D341Med (cell line): ENCODE data around the gene TMCO4.
A peak's percentile ranks its signal among the peaks of the same experiment; 100 is the strongest.

Source experiments
- DNase-seq: peaks from one replicate; pipeline ENCODE4 v3.0.0; 2012; ENCODE audit warnings: low spot score

The TMCO4 gene

DNA sequence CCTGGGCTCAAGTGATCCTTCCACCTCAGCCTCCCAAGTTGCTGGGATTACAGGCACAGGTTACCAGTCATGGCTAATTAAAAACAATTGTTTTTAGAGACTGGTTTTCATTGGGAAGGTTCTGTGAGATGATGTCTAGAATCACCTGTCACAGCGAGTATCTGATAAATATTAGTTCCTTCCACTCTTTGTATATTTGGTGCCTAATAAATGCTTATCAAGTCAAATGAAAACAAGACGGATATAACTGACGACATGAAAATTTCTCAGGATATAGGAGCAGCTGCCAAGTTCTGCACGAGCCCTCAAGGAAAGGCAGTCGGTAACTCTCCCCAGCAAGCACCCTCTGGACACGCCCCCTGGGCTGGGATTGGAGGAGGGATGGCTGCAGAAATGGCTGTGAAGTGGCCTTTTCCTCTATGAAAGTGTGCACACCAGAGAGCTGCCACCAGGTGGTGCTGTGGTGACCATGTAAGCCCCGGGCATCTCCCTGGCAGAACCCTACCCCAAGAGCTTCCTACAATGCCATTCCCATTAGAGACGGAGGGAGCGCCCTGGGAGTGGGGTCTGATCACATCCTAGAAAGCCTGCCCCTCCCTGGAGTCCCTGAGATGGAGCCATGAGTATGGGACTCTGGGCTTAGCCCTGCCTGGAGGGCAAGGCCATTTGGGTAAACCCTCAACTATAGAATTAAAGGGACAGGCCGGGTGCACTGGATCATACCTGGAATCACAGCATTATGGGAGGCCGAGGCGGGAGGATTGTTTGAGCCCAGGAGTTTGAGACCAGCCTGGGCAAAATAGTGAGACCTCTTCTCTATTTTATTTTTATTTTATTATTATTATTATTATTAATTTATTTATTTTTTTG is 84.1 kb downstream of the TMCO4 start:
- DNase-seq, result peak; percentile 89

GRCh38 chr1:19712928-19713327 is 86.8 kb downstream of the TMCO4 start:
- no peak for DNase-seq

GRCh38 chr1:19710825-19711611 is 88.7 kb downstream of the TMCO4 start:
- DNase-seq, result no peak

DNA sequence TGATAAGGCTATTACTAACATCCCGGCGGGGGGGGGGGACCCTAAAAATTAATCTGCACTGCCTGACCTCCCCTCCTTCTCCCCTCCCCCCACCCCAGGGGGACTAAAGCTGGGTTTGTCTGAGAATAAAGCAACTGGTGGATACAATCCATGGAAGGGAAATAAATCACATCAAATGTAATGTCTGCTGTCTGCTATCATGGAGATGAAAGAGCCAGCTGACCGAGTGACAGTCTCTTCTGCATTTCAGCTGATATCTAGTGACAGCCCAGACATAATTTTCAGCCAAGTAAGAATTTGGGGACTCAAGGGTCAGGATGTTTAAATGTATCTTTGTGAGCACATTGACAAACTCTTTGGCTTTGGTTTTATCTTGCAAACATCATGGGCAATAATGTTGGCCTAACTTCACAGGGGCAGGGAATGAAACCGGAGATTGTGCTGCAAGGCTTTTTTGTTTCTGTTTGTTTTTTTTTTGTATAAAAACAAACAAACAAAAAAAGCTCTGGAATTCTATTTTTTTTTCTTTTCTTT is 90.4 kb downstream of the TMCO4 start:
- no peak for DNase-seq

DNA sequence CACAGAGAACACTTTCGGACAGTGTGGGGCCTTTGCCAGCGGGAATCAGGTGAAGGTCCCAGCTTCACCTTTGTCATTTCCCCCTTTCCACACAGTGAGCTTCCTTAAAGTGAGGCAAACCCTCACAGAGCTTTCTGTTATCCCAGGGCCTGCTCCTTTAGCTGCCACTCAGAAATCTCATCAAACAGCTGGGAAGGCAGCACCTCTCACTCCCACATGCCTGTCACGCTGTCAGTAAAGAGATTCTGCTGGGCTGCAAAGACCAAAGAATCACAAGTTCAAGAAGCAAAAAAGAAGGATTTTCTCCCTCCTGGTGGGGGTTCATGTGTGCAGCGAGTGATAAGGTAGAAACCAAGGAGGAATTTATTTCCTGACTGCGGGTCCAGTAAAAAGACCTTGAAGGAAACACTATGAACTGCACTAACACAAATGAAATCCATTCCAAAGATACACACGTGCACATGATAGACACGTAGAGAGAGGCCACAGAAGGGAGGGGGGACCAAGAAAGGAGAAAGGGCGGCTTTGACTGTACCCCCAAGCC is 91.1 kb downstream of the TMCO4 start:
- no peak for DNase-seq

- no peak for DNase-seq
These were observed 93.6 kb downstream of the TMCO4 start for GRCh38 chr1:19706136-19706535.

- DNase-seq, result no peak
These were observed 94.3 kb downstream of the TMCO4 start for GRCh38 chr1:19705464-19705863.

GRCh38 chr1:19704247-19705113 is 95.2 kb downstream of the TMCO4 start:
- peak; percentile 89 for DNase-seq

DNA sequence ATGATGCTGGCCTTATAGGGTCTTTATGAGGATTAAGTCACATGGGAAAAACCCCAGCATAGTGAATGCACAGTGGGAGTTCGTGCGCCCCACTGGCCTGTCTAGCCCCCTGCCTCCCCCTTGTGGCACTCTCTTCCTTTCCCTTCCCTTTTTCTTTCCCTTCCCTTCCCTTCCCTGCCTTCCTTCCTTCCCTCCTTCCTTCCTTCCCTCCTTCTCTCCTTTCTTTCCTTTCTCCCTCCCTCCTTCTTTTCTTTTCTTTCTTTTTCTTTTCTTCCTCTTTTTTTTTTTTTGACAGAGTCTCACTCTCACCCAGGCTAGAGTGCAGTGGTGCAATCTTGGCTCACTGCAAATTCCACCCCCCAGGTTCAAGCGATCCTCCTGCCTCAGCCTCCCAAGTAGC is 96.4 kb downstream of the TMCO4 start:
- no peak for DNase-seq

DNA sequence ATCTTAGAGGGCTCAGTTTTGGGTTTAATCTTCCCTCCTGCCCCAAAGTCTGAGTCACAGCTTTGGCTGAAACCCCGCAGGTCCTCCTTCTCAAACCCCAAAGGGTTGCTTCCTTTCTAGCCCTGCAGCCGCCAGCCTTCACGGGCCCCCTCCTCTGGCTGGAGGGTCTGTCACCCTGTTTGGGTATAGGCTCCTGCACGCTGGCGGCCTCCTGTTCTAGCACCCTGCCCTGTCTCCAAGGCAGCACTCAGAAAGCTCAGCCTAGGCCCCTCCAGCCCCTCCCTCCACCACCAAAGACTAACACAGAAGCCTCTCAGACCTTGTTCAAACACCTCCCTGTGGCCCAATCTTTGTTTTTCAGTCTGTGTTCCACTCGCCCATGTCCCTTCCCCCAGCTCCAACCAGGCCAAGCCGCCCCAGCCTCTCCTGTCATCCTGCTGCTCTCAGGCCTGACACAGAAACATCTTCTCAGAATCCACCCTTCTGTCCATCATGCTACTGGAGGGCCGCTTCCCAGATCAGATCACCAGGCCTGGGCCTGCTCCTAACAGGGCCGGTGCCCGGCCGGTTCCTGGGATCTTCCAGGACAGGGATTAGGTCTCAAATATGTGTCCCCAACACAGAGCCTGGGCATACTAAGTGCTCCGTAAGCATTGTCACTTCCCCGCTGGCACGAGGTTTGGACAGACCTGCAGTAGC is 99.5 kb downstream of the TMCO4 start:
- DNase-seq, result no peak

DNA sequence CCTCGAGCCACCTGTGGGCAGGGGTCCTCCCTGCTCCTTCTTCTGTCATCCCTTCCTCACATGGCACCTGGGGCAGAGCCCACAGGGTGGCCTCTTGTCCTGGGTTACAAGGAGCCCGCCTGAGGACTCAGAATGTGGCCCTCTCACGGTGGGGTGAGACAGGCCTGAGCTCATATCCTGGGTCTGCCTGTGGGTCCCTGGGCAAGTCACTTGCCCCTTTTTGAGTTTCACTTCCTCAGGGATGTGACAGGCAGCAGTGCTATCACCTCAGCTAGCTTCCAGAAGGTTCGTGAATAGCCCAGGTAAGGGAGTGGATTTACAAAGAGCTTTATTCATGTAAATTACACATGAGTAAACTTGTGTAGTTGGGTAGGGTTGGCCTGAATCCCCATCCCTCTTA is 101.5 kb downstream of the TMCO4 start:
- no peak for DNase-seq

GRCh38 chr1:19696820-19697219 is 102.9 kb downstream of the TMCO4 start:
- no peak for DNase-seq

DNA sequence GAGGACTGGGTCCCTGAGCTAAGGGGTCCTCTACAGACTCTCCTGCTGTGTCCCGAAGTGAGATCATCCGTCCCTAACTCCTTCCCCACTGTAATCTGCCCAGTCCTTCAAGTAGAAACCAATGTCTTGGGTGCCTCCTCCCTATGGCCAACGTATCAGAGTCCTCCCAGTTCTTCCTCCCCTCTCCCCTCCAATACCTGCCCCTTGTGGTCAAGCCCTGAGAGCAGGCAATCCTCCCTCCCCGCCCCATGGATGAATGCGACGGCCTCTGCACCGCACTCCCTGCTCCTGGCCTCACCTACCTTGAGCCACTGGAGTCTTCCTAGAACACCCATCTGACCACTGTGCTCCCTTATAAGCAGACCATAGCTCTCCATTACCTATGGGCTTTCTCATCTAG is 103.9 kb downstream of the TMCO4 start:
- DNase-seq, result no peak

GRCh38 chr1:19694298-19694697 is 105.4 kb downstream of the TMCO4 start:
- DNase-seq, result no peak

DNA sequence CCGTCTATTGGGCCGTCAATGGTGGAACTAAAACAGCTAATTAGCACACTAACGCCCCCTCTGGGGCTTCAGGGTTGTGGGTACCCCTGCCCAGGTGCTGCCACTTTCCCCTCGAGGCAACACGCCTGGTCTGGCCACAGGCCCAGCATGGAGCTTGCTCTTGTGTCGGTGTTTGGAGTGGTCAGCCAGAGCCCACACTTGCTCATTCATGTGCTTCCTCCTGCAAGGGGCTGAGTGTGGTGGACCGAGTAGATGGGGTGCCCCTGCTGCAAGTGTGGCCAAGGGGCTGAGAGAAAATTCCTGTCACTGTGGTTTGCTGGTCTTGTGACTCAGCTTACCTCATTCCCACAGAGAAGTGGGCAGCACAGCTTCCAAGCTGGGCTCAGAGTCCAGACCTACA is 109.4 kb downstream of the TMCO4 start:
- no peak for DNase-seq

DNA sequence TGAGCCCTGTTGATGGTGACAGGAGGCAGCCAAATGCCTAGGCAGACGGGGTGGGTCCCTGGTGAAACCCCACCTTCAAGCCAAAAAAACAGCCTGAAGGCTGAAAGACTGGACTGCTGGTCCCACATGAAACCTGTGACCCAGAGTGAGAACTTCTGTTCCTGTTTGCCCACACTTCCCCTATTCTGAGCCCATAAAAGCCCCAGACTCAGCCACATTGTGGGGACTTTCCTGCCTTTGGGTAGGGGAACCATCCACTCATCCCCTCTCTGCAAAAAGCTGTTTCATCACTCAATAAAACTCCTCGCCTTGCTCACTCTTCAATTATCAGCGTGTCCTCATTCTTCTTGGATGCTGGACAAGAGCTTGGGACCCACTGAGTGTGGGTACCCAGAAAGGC is 109.9 kb downstream of the TMCO4 start:
- no peak for DNase-seq

GRCh38 chr1:19689085-19689757 is 110.5 kb downstream of the TMCO4 start:
- no peak for DNase-seq

DNA sequence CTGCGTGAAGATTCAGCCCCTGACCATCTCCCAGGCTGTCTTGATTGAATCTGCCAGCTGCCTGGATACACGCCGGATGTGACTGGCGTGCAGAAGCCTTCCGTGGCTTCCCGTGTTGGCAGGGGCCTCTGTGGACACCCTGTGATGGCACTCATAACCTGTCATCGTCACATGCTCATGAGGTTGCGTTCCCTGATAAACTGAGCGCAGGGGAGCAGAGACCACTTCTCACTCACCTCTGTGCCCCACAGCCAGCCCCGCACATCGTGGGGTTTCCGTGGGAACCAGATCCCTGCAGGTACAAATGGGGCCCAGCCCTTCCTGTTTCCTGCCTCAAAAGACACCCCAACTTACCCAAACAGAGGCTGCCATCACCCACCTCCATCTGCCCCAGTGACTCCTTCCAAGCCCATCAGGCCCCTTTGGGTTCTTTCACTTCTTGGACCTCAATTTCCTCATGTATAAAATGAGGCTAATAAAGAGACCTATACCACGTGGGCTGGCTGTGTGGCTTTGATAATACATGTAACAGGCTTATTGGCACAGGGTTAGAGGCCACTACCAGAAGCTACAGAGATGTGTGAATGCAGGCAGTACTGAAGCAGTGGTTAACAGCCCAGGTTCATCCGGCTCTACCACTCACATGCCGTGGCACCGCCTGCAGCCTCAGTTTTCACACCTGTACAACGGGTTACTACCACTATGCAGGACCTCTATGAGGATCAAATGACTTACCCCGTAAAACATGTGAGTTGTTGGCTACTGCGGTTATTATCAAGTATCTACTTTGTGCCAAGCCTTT is 111.5 kb downstream of the TMCO4 start:
- no peak for DNase-seq

DNA sequence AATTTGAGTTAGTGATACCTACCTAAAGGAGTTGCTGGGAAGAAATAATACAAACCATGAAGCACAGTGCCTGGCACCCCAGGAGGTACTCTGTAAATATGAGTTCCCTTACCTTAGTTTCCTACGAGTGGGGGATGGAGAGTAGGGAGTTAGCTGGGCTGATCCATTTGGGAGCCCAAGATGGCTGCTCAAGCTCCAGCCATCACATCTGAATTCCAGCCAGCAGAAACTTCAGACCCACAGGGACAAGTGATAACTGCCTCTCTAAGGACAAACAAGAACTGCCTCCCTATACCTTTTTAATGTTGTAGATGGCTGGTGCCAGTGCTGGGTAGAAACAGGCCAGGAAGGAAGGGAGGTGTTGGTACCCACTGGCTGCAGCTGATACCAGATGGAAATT is 112.3 kb downstream of the TMCO4 start:
- no peak for DNase-seq

GRCh38 chr1:19685994-19686393 is 113.7 kb downstream of the TMCO4 start:
- no peak for DNase-seq
